Right atrium auricular region (tissue), 2 donors: ENCODE measurements around the gene CLCN4. TPM values are rescaled to one million over a fixed set of nuclear protein-coding genes. Genes with fewer than 3 reads are reported as not detected.

Experiments
- DNase-seq: peaks from one replicate; pipeline ENCODE4 v3.0.0-alpha.2; 2019; ENCODE audit warnings: low spot score
- H3K27ac ChIP-seq, 2 donors: fragments of 200-600 bp; sonication (generic); 1 replicate in 1 of 2; 2 replicates in 1 of 2; pipeline ENCODE4 v1.5.1; 2016 to 2019
- H3K27me3 ChIP-seq, 2 donors: fragments of 200-600 bp; sonication (generic); one replicate each; pipeline versions ENCODE4 v1.5.1 to v1.6.0; 2017 to 2019
- H3K36me3 ChIP-seq: fragments of 200-600 bp; sonication (generic); one replicate; pipeline ENCODE4 v1.5.1; 2016
- H3K4me1 ChIP-seq, 2 donors: fragments of 200-600 bp; sonication (generic); one replicate each; pipeline versions ENCODE4 v1.5.1 to v1.6.0; 2017 to 2019
- H3K4me3 ChIP-seq, 2 donors: fragments of 200-600 bp; sonication (generic); 1 replicate in 1 of 2; 2 replicates in 1 of 2; pipeline ENCODE4 v1.5.1; 2017 to 2019; ENCODE audit warnings: mild to moderate bottlenecking in 1 of 2, moderate library complexity in 1 of 2
- H3K9me3 ChIP-seq, 2 donors: fragments of 200-600 bp; sonication (generic); one replicate each; pipeline ENCODE4 v1.5.1; 2019
- total RNA-seq, 2 donors: library from RNA; depleted of rRNA; stranded (reverse); fragments of >200 nt; gene quantifications; one replicate each; pipeline ENCODE4 v1.1.0, GENCODE V29; 2016
- TF ChIP-seq, protein P1 (sequence below), 2 donors: fragments of 200-600 bp; sonication (generic); IDR thresholded peaks; one replicate each; pipeline ENCODE4 v1.5.1; 2019; ENCODE audit warnings: antibody characterized with exemption in 2 of 2

CLCN4 gene
- total RNA-seq, 2 donors from 2014 or later: 15.6 to 37.6 TPM

DNA sequence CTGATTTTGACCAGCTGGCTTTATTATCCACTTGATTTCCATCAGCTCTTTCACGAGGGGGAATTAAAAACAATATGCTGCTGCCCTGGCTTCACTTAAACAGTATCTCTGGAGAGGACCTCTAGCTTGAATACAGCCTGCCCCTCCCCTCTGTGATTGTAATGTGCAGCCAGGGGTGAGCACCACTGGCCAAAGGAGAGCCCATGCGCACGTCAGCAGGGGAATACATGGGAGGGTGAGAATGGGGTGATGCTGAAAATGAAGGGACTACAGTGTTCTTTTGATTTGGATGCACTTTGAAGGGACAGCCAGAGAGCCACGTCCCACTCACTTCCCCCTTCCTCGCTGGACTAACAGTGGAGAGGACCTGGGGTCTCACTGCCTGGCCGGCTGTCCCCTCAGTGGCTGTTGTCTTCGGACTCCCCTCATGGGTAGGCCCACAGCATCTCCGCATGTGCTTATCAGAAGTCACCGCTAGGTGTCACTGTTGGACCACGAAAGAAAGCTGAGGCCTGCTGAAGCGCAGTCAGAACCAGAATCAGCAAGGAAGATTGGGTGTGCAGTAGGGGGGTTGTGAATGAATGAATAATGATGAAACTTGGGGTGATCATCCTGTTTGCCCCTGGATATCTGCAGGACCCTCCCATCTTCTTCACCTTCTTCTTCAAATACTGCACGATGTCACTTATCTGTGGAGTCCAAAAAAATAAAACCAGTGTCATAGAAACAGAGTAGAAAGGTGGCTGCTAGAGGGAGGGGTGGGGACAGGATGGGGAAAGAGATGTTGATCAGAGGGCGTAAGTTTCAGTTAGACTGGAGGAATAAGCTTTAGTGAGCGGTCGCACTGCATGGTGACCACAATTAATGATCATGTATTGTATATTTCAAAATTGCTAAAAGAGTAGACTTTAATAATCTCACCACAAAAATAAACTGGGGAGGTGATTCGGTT, 32.8 kb downstream of the CLCN4 start:
- H3K36me3 ChIP-seq: no peaks in the 10 kb centered on the region
- peaks cover 0 to 4% of the 10 kb centered on the region in 2 donors for H3K4me1 ChIP-seq
- H3K27me3 ChIP-seq: no peaks in the 10 kb centered on the region
- H3K27ac ChIP-seq: no peak overlapping the region
- TF ChIP-seq, protein P1, sequence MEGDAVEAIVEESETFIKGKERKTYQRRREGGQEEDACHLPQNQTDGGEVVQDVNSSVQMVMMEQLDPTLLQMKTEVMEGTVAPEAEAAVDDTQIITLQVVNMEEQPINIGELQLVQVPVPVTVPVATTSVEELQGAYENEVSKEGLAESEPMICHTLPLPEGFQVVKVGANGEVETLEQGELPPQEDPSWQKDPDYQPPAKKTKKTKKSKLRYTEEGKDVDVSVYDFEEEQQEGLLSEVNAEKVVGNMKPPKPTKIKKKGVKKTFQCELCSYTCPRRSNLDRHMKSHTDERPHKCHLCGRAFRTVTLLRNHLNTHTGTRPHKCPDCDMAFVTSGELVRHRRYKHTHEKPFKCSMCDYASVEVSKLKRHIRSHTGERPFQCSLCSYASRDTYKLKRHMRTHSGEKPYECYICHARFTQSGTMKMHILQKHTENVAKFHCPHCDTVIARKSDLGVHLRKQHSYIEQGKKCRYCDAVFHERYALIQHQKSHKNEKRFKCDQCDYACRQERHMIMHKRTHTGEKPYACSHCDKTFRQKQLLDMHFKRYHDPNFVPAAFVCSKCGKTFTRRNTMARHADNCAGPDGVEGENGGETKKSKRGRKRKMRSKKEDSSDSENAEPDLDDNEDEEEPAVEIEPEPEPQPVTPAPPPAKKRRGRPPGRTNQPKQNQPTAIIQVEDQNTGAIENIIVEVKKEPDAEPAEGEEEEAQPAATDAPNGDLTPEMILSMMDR (IDR thresholded peaks at IDR 0.05): peak; percentile 79 to 84
- peak; percentile 85 for DNase-seq
- H3K4me3 ChIP-seq: no peak overlapping the region
- no peaks in the 10 kb centered on the region for H3K9me3 ChIP-seq

DNA sequence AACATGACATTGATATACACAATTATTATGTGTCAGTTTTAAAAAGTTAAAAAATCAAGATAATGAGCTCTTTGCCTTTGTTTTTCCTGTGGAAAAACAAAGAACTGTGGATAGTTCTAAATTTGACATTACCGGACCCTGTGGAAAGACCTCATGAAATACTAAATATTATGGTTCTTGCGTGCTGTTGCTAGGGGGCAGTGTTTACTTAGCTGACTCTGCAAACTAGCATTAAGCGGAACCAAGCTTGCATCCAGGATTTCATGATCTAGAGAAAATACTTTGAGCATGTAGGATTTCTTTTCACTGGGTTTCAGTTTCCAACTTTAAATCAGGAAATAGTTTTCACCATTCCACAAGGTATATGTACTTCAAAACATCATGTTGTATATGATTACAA, 33.6 kb downstream of the CLCN4 start:
- no peak for DNase-seq
- Histone ChIP-seq H3K36me3 (no peaks in the 10 kb centered on the region), H3K4me3 (no peak overlapping the region), H3K27me3 (no peaks in the 10 kb centered on the region), H3K9me3 (no peaks in the 10 kb centered on the region), H3K27ac (no peak overlapping the region), H3K4me1 (peaks cover 0 to 4% of the 10 kb centered on the region in 2 donors)
- TF ChIP-seq, protein P1 (IDR thresholded peaks at IDR 0.05): peak; percentile 33 to 69

DNA sequence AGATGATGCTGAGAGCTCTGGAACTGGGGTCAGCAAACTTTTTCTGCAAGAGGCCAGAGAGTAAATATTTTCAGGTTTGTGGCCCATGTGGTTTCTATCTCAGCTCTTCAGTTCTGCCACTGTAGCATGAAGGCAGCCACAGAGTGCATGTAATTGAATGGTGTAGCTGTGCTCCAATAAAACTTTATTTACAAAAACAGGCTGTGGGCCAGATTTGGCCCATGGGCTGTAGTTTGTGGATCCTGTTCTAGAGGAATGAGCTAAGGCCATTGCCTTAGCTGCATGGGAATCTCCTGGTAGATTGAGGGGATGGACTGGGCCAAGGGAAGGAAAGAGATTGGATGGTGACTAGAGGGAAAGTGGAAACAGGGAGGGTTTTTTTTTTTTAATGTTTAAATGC, 36.8 kb downstream of the CLCN4 start:
- H3K27me3 ChIP-seq: no peaks in the 10 kb centered on the region
- TF ChIP-seq, protein P1 (IDR thresholded peaks at IDR 0.05): no peak
- H3K4me3 ChIP-seq: no peak overlapping the region
- DNase-seq: no peak
- H3K36me3 ChIP-seq: no peaks in the 10 kb centered on the region
- H3K9me3 ChIP-seq: no peaks in the 10 kb centered on the region
- no peak overlapping the region for H3K27ac ChIP-seq
- peaks cover 0 to 4% of the 10 kb centered on the region in 2 donors for H3K4me1 ChIP-seq

DNA sequence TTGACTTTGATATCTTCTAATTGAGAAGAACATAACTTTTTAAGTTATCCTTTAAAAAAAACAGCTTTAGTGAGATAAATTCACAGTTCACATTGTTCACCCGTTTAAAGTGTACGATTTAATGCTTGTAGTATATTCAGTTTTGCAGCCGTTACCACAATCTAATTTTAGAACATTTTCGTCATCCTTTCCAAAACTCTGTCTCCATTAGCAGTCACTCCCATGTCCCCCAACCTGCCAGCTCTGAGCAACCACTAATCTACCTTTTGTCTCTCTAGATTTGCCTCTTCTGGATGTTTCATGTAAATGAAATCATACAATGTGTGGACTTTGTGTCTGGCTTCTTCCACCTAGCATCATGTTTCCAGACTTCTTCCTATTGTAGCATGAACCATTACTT, 38.6 kb downstream of the CLCN4 start:
- no peaks in the 10 kb centered on the region for H3K9me3 ChIP-seq
- TF ChIP-seq, protein P1 (IDR thresholded peaks at IDR 0.05): no peak
- H3K27me3 ChIP-seq: no peaks in the 10 kb centered on the region
- H3K4me1 ChIP-seq: peaks cover 0 to under 1% of the 10 kb centered on the region in 2 donors
- H3K27ac ChIP-seq: no peak overlapping the region
- DNase-seq: no peak
- H3K4me3 ChIP-seq: no peak overlapping the region
- no peaks in the 10 kb centered on the region for H3K36me3 ChIP-seq

DNA sequence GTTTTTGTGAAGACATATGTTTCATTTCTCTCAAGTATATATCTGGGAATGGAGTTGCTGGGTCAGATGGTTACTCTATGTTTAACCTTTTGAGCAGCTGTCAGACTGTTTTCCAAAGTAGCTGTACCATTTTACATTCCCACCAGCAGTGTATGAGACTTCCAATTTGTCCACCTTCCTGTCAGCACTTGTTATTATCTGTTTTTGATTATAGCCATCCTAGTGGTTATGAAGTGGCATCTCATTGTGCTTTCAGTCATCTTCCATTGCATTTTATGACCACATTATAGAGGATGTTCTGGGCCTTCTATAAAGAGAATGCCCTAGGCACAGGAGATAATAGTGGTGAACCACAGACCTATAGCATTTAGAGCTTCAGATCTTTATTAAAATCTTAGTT, 39.2 kb downstream of the CLCN4 start:
- H3K27ac ChIP-seq: no peak overlapping the region
- TF ChIP-seq, protein P1 (IDR thresholded peaks at IDR 0.05): no peak
- no peaks in the 10 kb centered on the region for H3K36me3 ChIP-seq
- H3K4me3 ChIP-seq: no peak overlapping the region
- no peak for DNase-seq
- H3K9me3 ChIP-seq: no peaks in the 10 kb centered on the region
- no peaks in the 10 kb centered on the region for H3K27me3 ChIP-seq
- no peaks in the 10 kb centered on the region for H3K4me1 ChIP-seq
